Activated CD4-positive, alpha-beta T cell treated with anti-CD3 and anti-CD28 coated beads for 1 hour (primary cell): Measurements from ENCODE around the gene SLC10A1.
"Not testable (repeated sequence)": the region's sequence is repeated elsewhere in the genome, so short reads cannot be mapped to it uniquely, and the experiment has no call there.

Source experiments
- DNase-seq: peaks from one replicate; pipeline ENCODE4 v3.0.0-alpha.2; 2020

Gene SLC10A1

GRCh38 chr14:69767369-69767999 is 29.6 kb downstream of the SLC10A1 start:
- peak; percentile 80 for DNase-seq

- DNase-seq = peak; percentile 90
Observed at GRCh38 chr14:69766984-69767368, 30.1 kb downstream of the SLC10A1 start, which contains the start of gene SRSF5. Gene SRSF5, plus strand, starts transcription at chr14:69767142. Its CDS starts 1,015 bp downstream, at chr14:69768157.

GRCh38 chr14:69763761-69764510 is 33.1 kb downstream of the SLC10A1 start:
- DNase-seq = no peak

GRCh38 chr14:69760810-69761209 is 36.2 kb downstream of the SLC10A1 start:
- no peak for DNase-seq

GRCh38 chr14:69756298-69756697 is 40.7 kb downstream of the SLC10A1 start:
- DNase-seq = no peak

GRCh38 chr14:69755784-69756183 is 41.3 kb downstream of the SLC10A1 start:
- DNase-seq = no peak

- DNase-seq = no peak
Observed at GRCh38 chr14:69755296-69755695, 41.7 kb downstream of the SLC10A1 start.

GRCh38 chr14:69754487-69754886 is 42.6 kb downstream of the SLC10A1 start:
- no peak for DNase-seq

GRCh38 chr14:69753860-69754259 is 43.2 kb downstream of the SLC10A1 start:
- DNase-seq = no peak

GRCh38 chr14:69752773-69753172 is 44.3 kb downstream of the SLC10A1 start:
- DNase-seq = no peak

GRCh38 chr14:69750495-69750894 is 46.5 kb downstream of the SLC10A1 start:
- no peak for DNase-seq

- no peak for DNase-seq
Observed at GRCh38 chr14:69749956-69750355, 47.1 kb downstream of the SLC10A1 start.

- no peak for DNase-seq
Observed at GRCh38 chr14:69741055-69741454, 56.0 kb downstream of the SLC10A1 start.

GRCh38 chr14:69736405-69736804 is 60.6 kb downstream of the SLC10A1 start:
- not testable (repeated sequence) for DNase-seq

- not testable (repeated sequence) for DNase-seq
Observed at GRCh38 chr14:69731919-69732598, 65.0 kb downstream of the SLC10A1 start.

- no peak for DNase-seq
Observed at GRCh38 chr14:69727860-69728259, 69.2 kb downstream of the SLC10A1 start.

GRCh38 chr14:69726761-69727511 is 70.1 kb downstream of the SLC10A1 start:
- DNase-seq = peak; percentile 76
